Sigmoid colon (tissue), 7 donors: Measurements from ENCODE around the gene TENT5C. TPM values are rescaled to one million over a fixed set of nuclear protein-coding genes. Genes with fewer than 3 reads are reported as not detected.

Source experiments
- DNase-seq: peaks from one replicate; pipeline ENCODE4 v3.0.0-alpha.2; 2019
- H3K27ac ChIP-seq, 4 donors: fragments of 200-600 bp; sonication (generic); one replicate each; pipeline ENCODE4 v1.5.1; 2016 to 2019; ENCODE audit warnings: mild to moderate bottlenecking in 1 of 4
- H3K27me3 ChIP-seq, 3 donors: fragments of 200-600 bp; sonication (generic); one replicate each; pipeline ENCODE4 v1.5.1; 2019; ENCODE audit warnings: mild to moderate bottlenecking in 1 of 3
- H3K36me3 ChIP-seq, 4 donors: fragments of 200-600 bp; sonication (generic); one replicate each; pipeline ENCODE4 v1.5.1; 2016 to 2019
- H3K4me1 ChIP-seq, 4 donors: fragments of 200-600 bp; sonication (generic); one replicate each; pipeline ENCODE4 v1.5.1; 2017 to 2019
- H3K4me3 ChIP-seq, 4 donors: fragments of 200-600 bp; sonication (generic); one replicate each; pipeline ENCODE4 v1.5.1; 2017 to 2019; ENCODE audit warnings: mild to moderate bottlenecking in 2 of 4, moderate library complexity in 1 of 4
- H3K9me3 ChIP-seq, 4 donors: fragments of 200-600 bp in 3 of 4; sonication (generic) in 3 of 4; one replicate each; pipeline versions ENCODE4 v1.5.1 to v1.6.1; 2013 to 2019
- CTCF ChIP-seq, 4 experiments: fragments of 450-650 bp in 3 of 4; fragments of 200-600 bp in 1 of 4; IDR thresholded peaks; one replicate each; pipeline ENCODE4 v1.5.1; 2016 to 2019; ENCODE audit warnings: antibody characterized with exemption in 4 of 4, mild to moderate bottlenecking in 3 of 4, moderate library complexity in 2 of 4
- EP300 ChIP-seq, 4 donors: sonication (generic); formaldehyde crosslinking; IDR thresholded peaks; one replicate each; pipeline ENCODE4 v1.6.1; 2017; ENCODE audit warnings: antibody characterized with exemption in 4 of 4
- POLR2A ChIP-seq, 2 donors: fragments of 450-650 bp; IDR thresholded peaks; one replicate each; pipeline ENCODE4 v1.6.1; 2016; ENCODE audit warnings: antibody characterized with exemption in 2 of 2, mild to moderate bottlenecking in 2 of 2, moderate library complexity in 2 of 2
- POLR2AphosphoS5 ChIP-seq, 4 donors: sonication (generic); formaldehyde crosslinking; IDR thresholded peaks; one replicate each; pipeline ENCODE4 v1.6.1; 2017; ENCODE audit warnings: antibody characterized with exemption in 4 of 4
- WGBS, 2 donors: extraction: QIAGEN DNeasy Blood & Tissue Kit; methylation state at CpG; one replicate each; pipeline ENCODE4 v1.1.7; 2013; 5-methylcytosine and 5-hydroxymethylcytosine counted together
- intact Hi-C: fragments of 100-400 bp; cut with DNase I; formaldehyde crosslinking; loops from one replicate; pipeline ENCODE4 v1.15.1; 2023
- polyA plus RNA-seq, 3 donors: library from polyadenylated mRNA; stranded (reverse); fragments of 200-250 nt; gene quantifications; one replicate each; pipeline ENCODE4 v1.2.3, GENCODE V29; 2013
- total RNA-seq, 4 donors: library from RNA; depleted of rRNA; stranded (reverse); fragments of >200 nt; gene quantifications; one replicate each; pipeline ENCODE4 v1.1.0, GENCODE V29; 2016
- donor health status: healthy with polysubstance abuse.
- donor health status: Bipolar disorder and iron deficiency.
- donor health status: healthy.

TENT5C gene
- total and polyA plus RNA-seq, 7 donors, result 2.8 to 10.3 (median 5.6) TPM

GRCh38 chr1:117633936-117634335, 28.1 kb downstream of the TENT5C start:
- no peak for TF ChIP-seq POLR2AphosphoS5 (IDR thresholded peaks at IDR 0.05)
- no peak for TF ChIP-seq CTCF (IDR thresholded peaks at IDR 0.05)
- TF ChIP-seq POLR2A (IDR thresholded peaks at IDR 0.05), result no peak
- TF ChIP-seq EP300 (IDR thresholded peaks at IDR 0.05), result no peak
- WGBS, 2 donors, result 93 to 94% methylated on average over 5 of the region's 5 CpGs
- no peak for DNase-seq
- Histone ChIP-seq H3K4me3 (no peak overlapping the region), H3K27me3 (no peaks in the 10 kb centered on the region), H3K9me3 (no peaks in the 10 kb centered on the region), H3K4me1 (no peaks in the 10 kb centered on the region), H3K36me3 (no peaks in the 10 kb centered on the region), H3K27ac (no peak overlapping the region)
- intact Hi-C loops, result no loop called here

- 78 to 89% methylated on average over 3 of the region's 3 CpGs for WGBS, 2 donors
- Histone ChIP-seq H3K4me1 (no peaks in the 10 kb centered on the region), H3K27me3 (no peaks in the 10 kb centered on the region), H3K27ac (no peak overlapping the region), H3K36me3 (no peaks in the 10 kb centered on the region), H3K9me3 (no peaks in the 10 kb centered on the region), H3K4me3 (no peak overlapping the region)
- TF ChIP-seq POLR2AphosphoS5 (IDR thresholded peaks at IDR 0.05) (no peak), CTCF (IDR thresholded peaks at IDR 0.05) (no peak), POLR2A (IDR thresholded peaks at IDR 0.05) (no peak), EP300 (IDR thresholded peaks at IDR 0.05) (no peak)
- DNase-seq, result no peak
- intact Hi-C loops, result no loop called here
These were observed 28.8 kb downstream of the TENT5C start for GRCh38 chr1:117634631-117635030.

GRCh38 chr1:117635805-117636204, 30.0 kb downstream of the TENT5C start:
- WGBS, 2 donors, result 88 to 93% methylated on average over 3 of the region's 3 CpGs
- no peak overlapping the region for H3K4me3 ChIP-seq
- no peaks in the 10 kb centered on the region for H3K36me3 ChIP-seq
- no peak for DNase-seq
- TF ChIP-seq EP300 (IDR thresholded peaks at IDR 0.05), result no peak
- no peak for TF ChIP-seq POLR2AphosphoS5 (IDR thresholded peaks at IDR 0.05)
- no peak for TF ChIP-seq POLR2A (IDR thresholded peaks at IDR 0.05)
- no peak for TF ChIP-seq CTCF (IDR thresholded peaks at IDR 0.05)
- no peaks in the 10 kb centered on the region for H3K4me1 ChIP-seq
- H3K27me3 ChIP-seq, result no peaks in the 10 kb centered on the region
- H3K9me3 ChIP-seq, result no peaks in the 10 kb centered on the region
- intact Hi-C loops, result no loop called here
- no peak overlapping the region for H3K27ac ChIP-seq

GRCh38 chr1:117636637-117637425, 31.0 kb downstream of the TENT5C start:
- H3K4me1 ChIP-seq, result no peaks in the 10 kb centered on the region
- H3K36me3 ChIP-seq, result no peaks in the 10 kb centered on the region
- no peaks in the 10 kb centered on the region for H3K27me3 ChIP-seq
- 69 to 91% methylated on average over 8 of the region's 8 CpGs for WGBS, 2 donors
- no peaks in the 10 kb centered on the region for H3K9me3 ChIP-seq
- DNase-seq, result no peak
- intact Hi-C loops, result no loop called here
- TF ChIP-seq POLR2A (IDR thresholded peaks at IDR 0.05) (no peak), CTCF (IDR thresholded peaks at IDR 0.05) (no peak), POLR2AphosphoS5 (IDR thresholded peaks at IDR 0.05) (no peak), EP300 (IDR thresholded peaks at IDR 0.05) (no peak)
- no peak overlapping the region for H3K27ac ChIP-seq
- H3K4me3 ChIP-seq, result no peak overlapping the region

GRCh38 chr1:117638141-117638540, 32.3 kb downstream of the TENT5C start:
- H3K36me3 ChIP-seq, result no peaks in the 10 kb centered on the region
- H3K4me3 ChIP-seq, result no peak overlapping the region
- no peak for TF ChIP-seq CTCF (IDR thresholded peaks at IDR 0.05)
- TF ChIP-seq POLR2AphosphoS5 (IDR thresholded peaks at IDR 0.05), result no peak
- TF ChIP-seq POLR2A (IDR thresholded peaks at IDR 0.05), result no peak
- TF ChIP-seq EP300 (IDR thresholded peaks at IDR 0.05), result no peak
- intact Hi-C loops, result no loop called here
- no peaks in the 10 kb centered on the region for H3K9me3 ChIP-seq
- WGBS, 2 donors, result 38 to 45% methylated on average over 1 of the region's 1 CpG
- no peaks in the 10 kb centered on the region for H3K27me3 ChIP-seq
- DNase-seq, result no peak
- H3K27ac ChIP-seq, result no peak overlapping the region
- no peaks in the 10 kb centered on the region for H3K4me1 ChIP-seq
